CD4-positive, alpha-beta T cell treated with Interleukin-6 at 100 ng/mL for 8 hours (primary cell): ENCODE measurements around the gene JADE2.
A peak's percentile ranks its signal among the peaks of the same experiment; 100 is the strongest.
"Not testable (repeated sequence)": the region's sequence is repeated elsewhere in the genome, so short reads cannot be mapped to it uniquely, and the experiment has no call there.

Experiments used
- DNase-seq: peaks from one replicate; pipeline ENCODE4 v3.0.0-alpha.2; 2020; ENCODE audit warnings: mixed read lengths, low spot score

Gene JADE2

GRCh38 chr5:134508521-134509195, 16.8 kb upstream of the JADE2 start:
- DNase-seq = no peak

- no peak for DNase-seq
Measured at GRCh38 chr5:134509308-134510040, 16.0 kb upstream of the JADE2 start.

GRCh38 chr5:134510970-134511795, 14.3 kb upstream of the JADE2 start:
- no peak for DNase-seq

GRCh38 chr5:134511796-134512660, 13.4 kb upstream of the JADE2 start:
- no peak for DNase-seq

- DNase-seq = no peak
Measured at GRCh38 chr5:134512661-134512999, 12.8 kb upstream of the JADE2 start.

- DNase-seq = no peak
Measured at GRCh38 chr5:134515801-134516200, 9.7 kb upstream of the JADE2 start.

GRCh38 chr5:134516984-134517383, 8.5 kb upstream of the JADE2 start:
- DNase-seq = not testable (repeated sequence)

GRCh38 chr5:134517553-134517952, 7.9 kb upstream of the JADE2 start:
- DNase-seq = no peak

GRCh38 chr5:134519989-134520388, 5.5 kb upstream of the JADE2 start:
- DNase-seq = no peak

- DNase-seq = no peak
Measured at GRCh38 chr5:134521841-134522240, 3.6 kb upstream of the JADE2 start.

GRCh38 chr5:134523543-134524271, 1.8 kb upstream of the JADE2 start:
- DNase-seq = no peak

GRCh38 chr5:134524272-134524825, 1.1 kb upstream of the JADE2 start:
- peak; percentile 72 for DNase-seq

- peak; percentile 62 for DNase-seq
Measured at GRCh38 chr5:134525683-134526482, 413 bp downstream of the JADE2 start.

- DNase-seq = peak; percentile 56
Measured at GRCh38 chr5:134526483-134527155, 1.1 kb downstream of the JADE2 start.

GRCh38 chr5:134527156-134527960, 1.9 kb downstream of the JADE2 start:
- DNase-seq = peak; percentile 61

GRCh38 chr5:134527961-134528424, 2.5 kb downstream of the JADE2 start:
- no peak for DNase-seq

- no peak for DNase-seq
Measured at GRCh38 chr5:134528556-134528955, 3.1 kb downstream of the JADE2 start.

GRCh38 chr5:134529460-134529859, 4.0 kb downstream of the JADE2 start:
- no peak for DNase-seq
